HUDEP-2 (cell line): ENCODE results near the gene BCLAF1.

Experiments
- DNase-seq, 76 experiments: peaks; one replicate each; lab custom pipeline; 2025; ENCODE audit not compliant: unreplicated experiment in 76 of 76; lab: John Stamatoyannopoulos, UW

BCLAF1 gene, protein sequence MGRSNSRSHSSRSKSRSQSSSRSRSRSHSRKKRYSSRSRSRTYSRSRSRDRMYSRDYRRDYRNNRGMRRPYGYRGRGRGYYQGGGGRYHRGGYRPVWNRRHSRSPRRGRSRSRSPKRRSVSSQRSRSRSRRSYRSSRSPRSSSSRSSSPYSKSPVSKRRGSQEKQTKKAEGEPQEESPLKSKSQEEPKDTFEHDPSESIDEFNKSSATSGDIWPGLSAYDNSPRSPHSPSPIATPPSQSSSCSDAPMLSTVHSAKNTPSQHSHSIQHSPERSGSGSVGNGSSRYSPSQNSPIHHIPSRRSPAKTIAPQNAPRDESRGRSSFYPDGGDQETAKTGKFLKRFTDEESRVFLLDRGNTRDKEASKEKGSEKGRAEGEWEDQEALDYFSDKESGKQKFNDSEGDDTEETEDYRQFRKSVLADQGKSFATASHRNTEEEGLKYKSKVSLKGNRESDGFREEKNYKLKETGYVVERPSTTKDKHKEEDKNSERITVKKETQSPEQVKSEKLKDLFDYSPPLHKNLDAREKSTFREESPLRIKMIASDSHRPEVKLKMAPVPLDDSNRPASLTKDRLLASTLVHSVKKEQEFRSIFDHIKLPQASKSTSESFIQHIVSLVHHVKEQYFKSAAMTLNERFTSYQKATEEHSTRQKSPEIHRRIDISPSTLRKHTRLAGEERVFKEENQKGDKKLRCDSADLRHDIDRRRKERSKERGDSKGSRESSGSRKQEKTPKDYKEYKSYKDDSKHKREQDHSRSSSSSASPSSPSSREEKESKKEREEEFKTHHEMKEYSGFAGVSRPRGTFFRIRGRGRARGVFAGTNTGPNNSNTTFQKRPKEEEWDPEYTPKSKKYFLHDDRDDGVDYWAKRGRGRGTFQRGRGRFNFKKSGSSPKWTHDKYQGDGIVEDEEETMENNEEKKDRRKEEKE

GRCh38 chr6:136289579-136290409 lies at the start of gene BCLAF1:
Gene BCLAF1, minus strand, starts transcription at chr6:136289846. Its CDS starts 9,980 bp downstream, at chr6:136279866.
- peak; percentile 95 to 100 (median 100) for DNase-seq

DNA sequence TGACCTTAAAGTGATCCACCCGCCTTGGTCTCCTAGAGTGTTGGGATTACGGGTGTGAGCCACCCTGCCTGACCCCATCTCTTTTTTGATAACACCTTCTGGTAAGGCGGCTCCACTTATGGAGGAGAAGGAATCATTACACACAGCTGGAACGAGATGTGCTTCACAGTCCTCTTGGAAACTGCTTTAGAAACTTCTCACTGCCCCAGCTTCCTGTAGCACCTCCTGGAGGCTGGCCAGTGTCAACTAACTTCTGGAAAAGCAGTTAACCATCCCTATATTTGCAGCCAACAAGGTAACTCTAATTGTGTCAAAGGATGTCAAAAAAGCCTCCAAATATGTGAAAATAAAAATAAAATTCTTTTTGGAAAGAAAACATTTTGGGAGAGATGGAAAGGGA lies 48.8 kb upstream of the BCLAF1 start:
- DNase-seq = peak in 1 of 76 experiments; percentile 16

DNA sequence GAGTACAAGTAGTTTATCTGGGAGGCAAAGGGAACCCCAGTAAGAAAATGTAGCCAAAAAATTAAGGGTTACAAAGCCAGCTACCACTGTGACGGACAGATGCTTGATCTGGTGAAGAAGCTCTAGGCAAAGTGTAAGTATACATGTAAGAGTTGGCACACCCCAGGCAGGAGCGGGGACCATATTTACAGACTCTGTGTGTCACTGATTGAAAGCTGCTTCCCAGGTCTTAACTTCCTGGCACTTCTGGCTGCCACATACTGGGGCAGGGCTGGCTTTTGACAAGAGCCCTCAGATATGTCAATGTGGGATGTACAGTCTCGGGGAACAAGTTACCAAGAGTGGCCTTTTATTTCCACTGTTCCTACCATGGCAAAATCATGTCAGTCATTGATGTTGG lies 48.0 kb upstream of the BCLAF1 start:
- DNase-seq = no peak

DNA sequence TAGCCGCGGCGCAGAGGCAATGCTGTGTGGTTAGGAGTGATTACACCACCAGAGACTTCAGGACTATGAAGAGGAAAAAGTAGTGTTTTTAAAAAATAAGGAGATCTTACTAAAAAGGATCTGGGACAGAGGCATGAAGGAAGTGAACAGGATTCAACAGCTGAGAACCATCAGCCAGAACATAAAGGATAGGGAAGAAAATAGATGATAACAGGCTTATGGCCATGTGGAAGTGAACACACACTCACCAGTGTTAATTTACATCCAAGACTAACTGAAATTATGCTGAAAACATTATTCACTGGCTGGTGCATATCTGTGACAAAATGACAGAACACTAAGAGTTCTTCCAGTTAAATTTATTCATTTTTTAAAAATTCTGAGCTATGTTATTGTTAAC lies 47.5 kb upstream of the BCLAF1 start:
- no peak for DNase-seq

DNA sequence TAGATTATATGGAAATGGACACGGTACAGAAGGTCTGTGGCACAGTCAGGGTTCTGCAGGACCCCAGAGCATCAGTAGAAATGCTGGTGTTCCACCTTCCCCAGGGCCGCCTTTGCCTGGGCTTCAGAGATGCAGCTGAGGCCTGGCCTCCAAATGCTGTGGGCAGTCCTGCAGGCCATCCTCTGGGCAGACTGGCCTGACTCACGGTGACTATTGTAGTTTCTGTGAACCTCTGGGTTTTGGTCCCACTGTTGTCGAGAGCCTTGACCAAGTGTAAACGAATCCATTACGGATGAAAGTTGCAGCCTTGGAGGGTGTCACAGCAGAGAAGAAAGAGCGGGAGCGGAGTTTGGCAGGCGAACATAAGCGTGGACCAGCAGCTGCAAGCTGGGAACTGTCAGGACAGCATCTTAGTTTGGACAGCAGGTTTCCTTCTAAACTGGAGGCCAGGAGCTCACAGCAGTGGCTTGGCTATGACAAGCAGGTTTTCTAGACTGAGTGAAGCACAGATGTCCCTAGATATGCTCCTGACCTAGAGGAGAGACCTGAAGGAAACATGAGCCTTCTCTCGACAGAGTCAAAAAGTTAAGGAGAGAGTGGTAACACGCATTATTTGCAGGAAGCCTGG lies 46.2 kb upstream of the BCLAF1 start:
- peak in 1 of 76 experiments; percentile 17 for DNase-seq

GRCh38 chr6:136334853-136335252 lies 45.2 kb upstream of the BCLAF1 start:
- peak in 1 of 76 experiments; percentile 8 for DNase-seq

DNA sequence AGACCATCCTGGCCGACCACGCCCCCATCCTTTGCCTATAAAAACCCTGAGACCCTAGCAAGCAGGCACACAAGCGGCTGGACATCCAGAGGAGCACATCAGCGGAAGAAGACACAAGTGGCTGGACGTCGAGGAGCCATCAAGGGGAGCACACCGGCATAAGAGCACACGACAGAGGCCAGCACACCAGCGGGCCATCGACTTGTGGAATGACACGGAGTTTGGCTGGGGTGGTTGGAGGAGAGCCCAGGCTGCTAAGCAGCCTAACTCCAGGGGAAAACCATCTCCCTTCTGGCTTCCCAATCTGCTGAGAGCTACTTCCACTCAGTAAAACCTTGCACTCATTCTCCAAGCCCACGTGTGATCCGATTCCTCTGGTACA lies 44.8 kb upstream of the BCLAF1 start:
- no peak for DNase-seq

DNA sequence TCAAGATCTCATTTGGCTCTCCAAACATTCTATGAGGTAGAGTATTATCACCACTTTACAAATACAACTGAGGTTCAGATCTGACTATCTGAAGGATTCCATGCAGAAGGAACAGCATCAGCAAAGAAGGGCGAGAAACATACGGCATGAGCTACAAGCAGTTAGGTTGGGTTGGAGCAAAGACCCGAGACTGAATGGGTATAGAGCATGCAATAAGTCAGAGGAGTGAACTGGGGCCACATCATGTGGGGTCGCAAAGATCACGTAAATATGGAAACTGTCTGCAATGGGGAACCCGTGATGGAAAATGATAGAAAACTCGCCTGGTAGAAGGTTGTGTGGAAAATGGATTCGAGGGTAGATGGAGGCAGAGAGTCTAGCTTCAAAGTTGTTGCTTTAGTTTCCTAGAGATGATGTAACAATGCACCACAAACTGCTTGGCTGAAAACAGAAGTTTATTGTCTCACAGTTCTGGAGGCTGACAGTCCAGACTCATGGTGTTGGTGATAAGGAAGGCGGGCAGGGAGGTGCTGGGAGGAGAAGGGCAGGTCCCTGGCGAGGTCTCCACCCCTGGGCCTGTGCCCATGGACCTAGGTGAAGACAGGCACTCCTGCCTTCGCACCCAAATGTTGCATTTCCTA lies 44.3 kb upstream of the BCLAF1 start:
- peak in 73 of 76 experiments; percentile 30 to 89 (median 70) for DNase-seq

DNA sequence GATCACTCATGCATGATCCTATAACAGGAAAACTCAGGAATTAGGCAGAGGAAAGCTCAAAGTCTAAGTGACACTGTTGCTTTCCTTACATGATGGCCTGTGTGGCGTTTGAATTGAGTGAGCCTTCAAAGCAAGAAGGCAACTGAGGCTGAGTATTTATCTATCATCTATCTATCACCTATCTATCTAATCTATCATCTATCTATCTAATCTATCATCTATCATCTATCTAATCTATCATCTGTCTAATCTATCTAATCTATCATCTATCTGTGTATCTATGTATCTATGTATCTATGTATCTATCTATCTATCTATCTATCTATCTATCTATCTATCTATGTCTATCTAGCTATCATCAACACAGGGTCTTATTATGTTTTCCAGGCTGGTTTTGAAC lies 41.8 kb upstream of the BCLAF1 start:
- no peak for DNase-seq

DNA sequence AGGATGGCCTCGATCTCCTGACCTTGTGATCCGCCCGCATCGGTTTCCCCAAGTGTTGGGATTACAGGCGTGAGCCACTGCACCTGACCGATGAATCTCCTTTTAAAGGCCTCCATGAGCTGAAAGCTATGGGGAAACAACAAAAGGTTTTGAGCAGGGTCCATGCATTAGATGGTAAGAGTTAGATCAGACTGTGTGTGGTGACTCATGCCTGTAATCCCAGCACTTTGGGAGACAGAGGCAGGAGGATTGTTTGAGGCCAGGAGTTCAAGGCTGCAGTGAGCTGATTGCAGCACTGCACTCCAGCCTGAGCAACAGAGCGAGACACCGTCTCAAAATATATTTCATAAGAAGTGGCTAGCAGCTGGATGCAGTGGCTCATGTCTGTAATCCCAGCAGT lies 41.0 kb upstream of the BCLAF1 start:
- DNase-seq = no peak

- no peak for DNase-seq
Observed at GRCh38 chr6:136326038-136326553, 36.5 kb upstream of the BCLAF1 start.

DNA sequence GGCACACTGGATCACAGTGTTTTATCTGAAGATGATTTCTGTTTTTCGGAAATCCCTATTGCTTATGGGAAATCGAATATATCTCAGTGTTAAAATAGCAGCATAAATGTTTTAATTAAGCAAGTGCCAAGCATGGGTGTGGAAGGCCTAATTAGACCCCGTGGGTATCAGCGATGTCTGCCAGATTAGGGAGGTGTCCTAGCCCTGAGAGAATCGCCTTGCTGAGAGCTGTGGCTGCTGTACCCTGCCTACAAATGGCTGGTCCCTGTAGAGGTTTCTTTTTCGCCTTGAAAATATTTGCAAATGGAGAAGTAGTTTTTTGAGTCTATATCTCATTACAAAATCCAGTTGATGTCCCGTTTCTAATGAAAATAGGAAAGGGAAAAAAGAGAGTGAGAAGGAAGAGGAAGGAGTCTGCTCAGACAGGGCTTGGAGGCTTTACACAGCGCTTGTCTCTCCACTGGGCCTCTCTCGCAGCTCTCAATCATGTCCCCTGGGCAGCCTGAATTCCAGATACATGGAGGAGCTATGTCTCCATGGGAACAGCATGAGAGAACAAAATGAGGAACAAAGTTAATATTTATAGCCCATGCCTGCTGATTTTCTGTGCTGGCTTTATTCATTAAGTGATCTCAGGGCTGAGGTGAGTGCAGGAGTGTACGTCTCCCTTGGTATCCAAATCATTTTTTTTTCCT lies 35.2 kb upstream of the BCLAF1 start:
- no peak for DNase-seq

DNA sequence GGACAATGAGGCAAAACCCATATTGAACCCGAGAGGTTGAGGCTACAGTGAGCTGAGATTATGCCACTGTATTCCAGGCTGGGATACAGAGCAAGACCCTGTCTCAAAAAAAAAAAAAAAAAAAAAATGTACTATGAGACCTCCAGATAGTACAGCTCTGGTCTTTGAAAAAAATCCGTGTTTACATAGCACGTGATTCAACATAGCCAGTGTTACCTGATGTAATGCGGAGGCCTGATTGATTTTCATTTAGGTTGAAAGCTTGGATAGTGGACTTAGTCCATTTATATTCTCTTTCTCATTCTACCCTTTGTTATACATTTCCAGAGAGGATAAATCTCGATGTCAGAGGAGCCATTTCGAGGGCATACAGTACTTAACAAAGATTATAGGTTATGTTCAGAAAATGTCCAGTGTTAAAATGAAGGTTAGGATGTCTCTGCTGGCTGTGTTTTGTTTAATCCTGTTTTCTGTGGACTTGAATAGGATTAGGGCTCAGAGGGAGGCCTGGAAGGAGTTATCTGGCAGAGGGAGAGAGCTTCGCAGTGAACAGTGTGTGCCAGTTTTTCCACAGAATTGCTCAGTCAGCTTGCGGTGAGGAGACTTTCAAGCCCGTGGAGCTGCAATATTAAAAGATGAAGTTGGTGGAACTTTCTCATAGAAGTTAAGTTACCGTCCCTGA lies 33.9 kb upstream of the BCLAF1 start:
- DNase-seq = no peak

GRCh38 chr6:136319732-136320131 lies 30.1 kb upstream of the BCLAF1 start:
- DNase-seq = no peak

GRCh38 chr6:136318676-136319075 lies 29.0 kb upstream of the BCLAF1 start:
- no peak for DNase-seq

DNA sequence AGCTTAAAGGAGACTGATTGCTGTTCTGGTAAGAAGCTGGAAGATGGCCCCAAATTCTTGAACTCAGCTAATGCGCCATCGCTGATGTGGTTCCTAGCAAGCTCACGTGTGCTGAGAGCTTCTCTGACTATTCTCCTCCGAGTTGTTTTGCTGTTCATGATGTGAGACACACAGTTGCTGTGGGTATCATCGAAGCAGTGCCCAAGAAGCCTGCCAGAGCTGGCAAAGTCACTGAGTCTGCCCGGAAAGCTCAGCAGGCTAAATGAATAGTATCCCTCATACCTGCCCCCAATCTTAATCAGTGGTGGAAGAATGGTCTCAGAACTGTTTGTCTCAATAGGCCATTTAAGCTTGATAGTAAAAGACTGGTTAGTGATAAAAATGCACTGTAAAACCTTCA lies 28.3 kb upstream of the BCLAF1 start:
- no peak for DNase-seq

DNA sequence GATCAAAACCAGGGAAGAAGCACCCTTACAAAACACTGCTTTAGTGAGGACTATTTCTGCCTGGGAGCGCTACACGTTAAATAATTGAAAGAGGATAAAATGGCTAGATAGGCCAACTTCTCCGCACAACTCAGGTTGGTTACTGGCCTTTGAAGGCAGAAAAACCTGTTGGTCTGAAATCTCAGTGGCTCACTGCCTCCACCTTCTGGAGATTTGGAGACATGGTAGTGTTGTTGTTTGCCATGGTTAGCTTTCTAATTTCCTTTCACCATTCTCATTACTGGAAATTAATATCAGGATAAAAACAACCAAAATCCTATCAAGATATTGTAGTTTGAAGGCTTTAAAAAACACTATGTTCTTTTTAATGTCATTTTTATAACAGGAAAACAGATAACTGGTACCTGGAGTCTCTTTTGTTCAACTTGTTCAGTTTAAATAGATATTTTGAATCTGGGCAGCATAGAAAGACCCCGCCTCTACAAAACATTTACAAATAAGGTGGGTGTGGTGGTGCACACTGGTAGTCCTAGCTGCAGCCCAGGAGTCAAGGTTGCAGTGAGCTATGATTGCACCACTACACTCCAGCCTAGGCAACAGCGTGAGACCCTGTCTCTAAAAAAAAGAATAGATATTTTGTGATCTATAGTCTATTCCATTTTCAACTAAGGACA lies 27.5 kb upstream of the BCLAF1 start:
- peak in 52 of 76 experiments; percentile 5 to 79 (median 38) for DNase-seq

- DNase-seq = no peak
Observed at GRCh38 chr6:136315594-136315993, 25.9 kb upstream of the BCLAF1 start.
